Measurements from ENCODE around the gene DBH.

DBH gene

GRCh38 chr9:133656211-133657119 lies 20.3 kb downstream of the DBH start:
- TF ChIP-seq ZFX (IDR thresholded peaks at IDR 0.05; ENCODE audit: borderline replicate concordance), result no peak
- TF ChIP-seq, protein P1, sequence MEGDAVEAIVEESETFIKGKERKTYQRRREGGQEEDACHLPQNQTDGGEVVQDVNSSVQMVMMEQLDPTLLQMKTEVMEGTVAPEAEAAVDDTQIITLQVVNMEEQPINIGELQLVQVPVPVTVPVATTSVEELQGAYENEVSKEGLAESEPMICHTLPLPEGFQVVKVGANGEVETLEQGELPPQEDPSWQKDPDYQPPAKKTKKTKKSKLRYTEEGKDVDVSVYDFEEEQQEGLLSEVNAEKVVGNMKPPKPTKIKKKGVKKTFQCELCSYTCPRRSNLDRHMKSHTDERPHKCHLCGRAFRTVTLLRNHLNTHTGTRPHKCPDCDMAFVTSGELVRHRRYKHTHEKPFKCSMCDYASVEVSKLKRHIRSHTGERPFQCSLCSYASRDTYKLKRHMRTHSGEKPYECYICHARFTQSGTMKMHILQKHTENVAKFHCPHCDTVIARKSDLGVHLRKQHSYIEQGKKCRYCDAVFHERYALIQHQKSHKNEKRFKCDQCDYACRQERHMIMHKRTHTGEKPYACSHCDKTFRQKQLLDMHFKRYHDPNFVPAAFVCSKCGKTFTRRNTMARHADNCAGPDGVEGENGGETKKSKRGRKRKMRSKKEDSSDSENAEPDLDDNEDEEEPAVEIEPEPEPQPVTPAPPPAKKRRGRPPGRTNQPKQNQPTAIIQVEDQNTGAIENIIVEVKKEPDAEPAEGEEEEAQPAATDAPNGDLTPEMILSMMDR (IDR thresholded peaks at IDR 0.05), result no peak

DNA sequence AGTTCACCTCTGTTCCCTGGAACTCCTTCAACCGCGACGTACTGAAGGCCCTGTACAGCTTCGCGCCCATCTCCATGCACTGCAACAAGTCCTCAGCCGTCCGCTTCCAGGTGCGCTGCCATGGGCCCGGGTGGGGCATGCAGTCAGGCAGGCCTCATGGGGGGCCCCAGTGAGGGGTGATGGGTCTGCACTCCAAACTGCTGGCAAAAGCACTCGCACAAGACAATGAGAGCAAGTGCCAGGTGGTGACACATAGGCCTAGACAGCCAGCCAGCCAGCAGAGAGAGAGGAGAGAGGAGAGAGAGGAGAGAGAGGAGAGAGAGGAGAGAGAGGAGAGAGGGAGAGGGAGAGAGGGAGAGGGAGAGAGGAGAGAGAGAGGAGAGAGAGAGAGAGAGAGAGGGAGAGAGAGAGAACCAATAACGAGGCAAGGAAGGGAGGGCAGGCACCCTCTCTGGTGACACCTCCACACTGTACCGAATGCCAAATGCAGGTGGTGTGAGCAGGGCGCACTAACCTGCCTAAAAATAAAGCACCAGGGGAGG lies 21.0 kb downstream of the DBH start:
- no peak for TF ChIP-seq ZFX (IDR thresholded peaks at IDR 0.05; ENCODE audit: borderline replicate concordance)
- TF ChIP-seq, protein P1 (IDR thresholded peaks at IDR 0.05), result no peak
- H3K27ac ChIP-seq, result no peak overlapping the region

More at GRCh38 chr9:133656211-133657119, 20.3 kb downstream of the DBH start:
- H3K27ac ChIP-seq, result no peak overlapping the region

DNA sequence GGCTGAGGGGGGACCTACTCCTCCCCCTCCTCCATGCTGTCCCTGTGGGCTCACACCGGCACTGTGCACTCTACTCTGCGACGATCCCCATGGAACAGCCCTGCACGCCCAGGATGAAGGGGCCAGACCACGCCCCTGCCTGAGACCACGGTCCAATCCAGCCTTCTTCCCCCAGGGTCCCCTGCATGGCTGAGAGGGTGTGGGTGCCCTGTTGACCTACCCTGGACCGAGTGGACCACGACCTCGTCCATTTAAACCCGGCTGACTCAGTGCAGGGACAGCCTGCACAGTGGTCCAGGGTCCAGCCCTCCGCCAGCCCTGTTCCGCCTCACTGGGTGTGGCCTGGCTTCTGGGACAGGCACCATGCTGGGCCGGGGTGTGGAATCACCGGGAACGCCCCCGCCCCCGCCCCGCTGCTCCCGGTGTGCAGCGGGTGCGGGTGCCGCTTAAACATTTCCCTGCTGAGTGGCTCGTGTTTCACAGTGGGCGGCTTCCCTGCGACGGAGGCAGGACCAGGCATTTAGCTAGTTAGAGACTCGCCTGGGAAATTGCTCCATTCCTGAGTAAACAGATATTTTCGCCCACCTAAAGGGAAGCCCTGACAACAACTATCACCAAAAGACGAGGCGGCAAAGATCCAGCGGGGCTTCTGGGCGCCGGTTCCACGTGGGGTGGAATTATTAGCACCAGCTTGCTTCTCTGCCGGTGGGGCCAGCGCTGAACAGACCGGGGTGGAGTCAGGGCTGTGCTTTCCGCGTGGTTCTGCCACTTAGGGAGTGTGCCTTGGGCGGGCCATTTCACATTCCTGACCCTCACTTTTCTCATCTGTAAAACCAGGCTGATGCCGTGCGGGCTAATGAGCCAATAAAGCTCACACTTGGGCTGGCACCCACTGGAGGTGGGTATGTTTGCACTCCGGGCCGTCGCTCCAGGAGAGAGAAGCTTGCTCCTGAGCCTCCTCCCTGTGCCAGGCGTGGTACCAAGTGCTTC lies 22.6 kb downstream of the DBH start:
- no peak for TF ChIP-seq ZFX (IDR thresholded peaks at IDR 0.05; ENCODE audit: borderline replicate concordance)
- TF ChIP-seq, protein P1 (IDR thresholded peaks at IDR 0.05), result no peak
- H3K27ac ChIP-seq, result no peak overlapping the region

- TF ChIP-seq, protein P1 (IDR thresholded peaks at IDR 0.05), result no peak
- no peak for TF ChIP-seq ZFX (IDR thresholded peaks at IDR 0.05; ENCODE audit: borderline replicate concordance)
- H3K27ac ChIP-seq, result no peak overlapping the region
Measured at GRCh38 chr9:133659516-133659915, 23.4 kb downstream of the DBH start.

DNA sequence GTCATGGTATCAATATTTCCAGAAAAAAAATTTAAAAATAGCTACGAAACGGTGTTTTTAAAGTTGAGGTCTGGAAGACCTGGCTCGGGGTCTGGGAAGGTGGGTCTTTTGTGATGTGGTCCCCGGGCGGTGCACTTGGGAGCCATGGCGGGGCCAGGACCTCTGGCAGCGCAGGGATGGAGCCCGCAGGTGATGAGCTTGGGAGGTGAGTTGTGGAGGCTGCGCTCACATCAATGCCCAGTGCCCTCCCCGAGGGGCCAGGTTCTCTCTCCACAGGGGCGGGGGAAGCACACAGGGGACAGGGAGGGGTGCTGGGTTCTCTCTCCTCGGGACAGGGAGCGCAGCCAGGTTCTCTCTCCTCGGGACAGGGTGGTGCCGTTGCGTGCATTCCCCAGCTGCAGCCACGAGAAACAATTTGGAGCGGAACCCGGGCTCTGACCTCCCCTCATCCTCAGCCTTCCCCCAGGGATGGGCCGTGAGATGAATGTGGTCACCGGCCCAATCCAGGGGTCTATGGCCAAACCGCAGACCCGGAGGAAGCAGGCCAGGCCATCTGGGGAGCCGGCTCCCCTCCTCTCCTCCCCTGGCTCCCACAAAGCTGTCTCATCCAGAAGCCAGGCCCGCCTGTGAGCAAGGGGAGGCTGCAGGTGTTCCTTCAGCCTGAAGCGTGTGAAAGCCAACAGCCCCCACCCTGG lies 25.8 kb downstream of the DBH start:
- H3K27ac ChIP-seq, result no peak overlapping the region
- TF ChIP-seq, protein P1 (IDR thresholded peaks at IDR 0.05), result no peak
- TF ChIP-seq ZFX (IDR thresholded peaks at IDR 0.05; ENCODE audit: borderline replicate concordance), result no peak

GRCh38 chr9:133664173-133665050 lies 28.2 kb downstream of the DBH start:
- TF ChIP-seq, protein P1 (IDR thresholded peaks at IDR 0.05), result no peak
- no peak for TF ChIP-seq ZFX (IDR thresholded peaks at IDR 0.05; ENCODE audit: borderline replicate concordance)
- no peak overlapping the region for H3K27ac ChIP-seq
